GM23248 (cell line): ENCODE data around the gene FTO. TPM values are rescaled to one million over a fixed set of nuclear protein-coding genes. Genes with fewer than 3 reads are reported as not detected.
A peak's percentile ranks its signal among the peaks of the same experiment; 100 is the strongest.

ENCODE experiments used
- DNase-seq: peaks from one replicate; pipeline ENCODE4 v3.0.0-alpha.2; 2015
- H2AFZ ChIP-seq: fragments of 200-600 bp; sonication (generic); 2 replicates; pipeline ENCODE4 v1.6.1; 2016; ENCODE audit warnings: antibody characterized with exemption
- H3F3A ChIP-seq: fragments of 200-600 bp; sonication (generic); 2 replicates; pipeline ENCODE4 v1.6.1; 2016; ENCODE audit warnings: mild to moderate bottlenecking, antibody characterized with exemption, mixed run types; ENCODE audit not compliant: insufficient read depth
- H3K27ac ChIP-seq: fragments of 200-600 bp; sonication (generic); 2 replicates; pipeline ENCODE4 v1.5.1; 2016; ENCODE audit warnings: mild to moderate bottlenecking
- H3K27me3 ChIP-seq: fragments of 200-600 bp; sonication (generic); replicated peaks from 2 replicates; pipeline ENCODE4 v1.6.1; 2016; ENCODE audit warnings: mild to moderate bottlenecking; ENCODE audit not compliant: insufficient read depth
- H3K36me3 ChIP-seq: fragments of 200-600 bp; sonication (generic); 2 replicates; pipeline ENCODE4 v1.6.1; 2016; ENCODE audit warnings: low read depth, mild to moderate bottlenecking
- H3K4me1 ChIP-seq: fragments of 200-600 bp; sonication (generic); 2 replicates; pipeline ENCODE4 v1.6.1; 2016; ENCODE audit warnings: mild to moderate bottlenecking; ENCODE audit not compliant: insufficient read depth
- H3K4me2 ChIP-seq: fragments of 200-600 bp; sonication (generic); one replicate; pipeline ENCODE4 v1.6.1; 2016; ENCODE audit warnings: mild to moderate bottlenecking; ENCODE audit not compliant: unreplicated experiment
- H3K4me3 ChIP-seq: fragments of 200-600 bp; sonication (generic); 2 replicates; pipeline ENCODE4 v1.5.1; 2016; ENCODE audit warnings: mild to moderate bottlenecking
- H3K79me2 ChIP-seq: fragments of 200-600 bp; sonication (generic); 2 replicates; pipeline ENCODE4 v1.6.1; 2016; ENCODE audit warnings: mild to moderate bottlenecking; ENCODE audit not compliant: insufficient read depth
- H3K9ac ChIP-seq: fragments of 200-600 bp; sonication (generic); 2 replicates; pipeline ENCODE4 v1.6.1; 2016; ENCODE audit warnings: mild to moderate bottlenecking
- H3K9me2 ChIP-seq: fragments of 200-600 bp; sonication (generic); 2 replicates; pipeline ENCODE4 v1.6.1; 2016; ENCODE audit warnings: mixed run types, mild to moderate bottlenecking, moderate library complexity; ENCODE audit not compliant: insufficient read depth
- H3K9me3 ChIP-seq: fragments of 200-600 bp; sonication (generic); one replicate; pipeline ENCODE4 v1.6.1; 2017; ENCODE audit warnings: low read depth
- H4K20me1 ChIP-seq: fragments of 200-600 bp; sonication (generic); 2 replicates; pipeline ENCODE4 v1.6.0; 2016; ENCODE audit not compliant: insufficient read depth
- EZH2 ChIP-seq: fragments of 200-600 bp; sonication (generic); IDR thresholded peaks from 2 replicates; pipeline ENCODE4 v1.6.1; 2018; ENCODE audit warnings: antibody characterized with exemption, mild to moderate bottlenecking; ENCODE audit not compliant: insufficient read depth, poor library complexity, severe bottlenecking
- EZH2phosphoT487 ChIP-seq: fragments of 200-600 bp; sonication (generic); IDR thresholded peaks from 2 replicates; pipeline ENCODE4 v1.6.1; 2018; ENCODE audit warnings: antibody characterized with exemption, moderate library complexity, mild to moderate bottlenecking, low read depth; ENCODE audit not compliant: insufficient read depth
- WGBS, 2 experiments: methylation state at CpG; one replicate each; pipeline ENCODE4 v1.1.6; 2015 to 2017; ENCODE audit warnings: low lambda C conversion rate in 2 of 2, low coverage in 1 of 2; ENCODE audit errors: missing lambda C conversion rate in 2 of 2; 5-methylcytosine and 5-hydroxymethylcytosine counted together
- in situ Hi-C: fragments of 300-500 bp; cut with MboI; formaldehyde crosslinking; loops from 2 replicates; pipeline ENCODE4 v1.15.0; 2020
- polyA plus RNA-seq: library from polyadenylated mRNA; unstranded; fragments of >200 nt; fragmentation: Nextera tagmentation; extraction: Ambion mirVana; gene quantifications from 2 replicates; pipeline ENCODE4 v1.2.1, GENCODE V29; 2016
- total RNA-seq: library from RNA; depleted of rRNA; stranded (reverse); fragments of >200 nt; shearing (Covaris generic); gene quantifications from 2 replicates; pipeline ENCODE4 v1.2.3, GENCODE V29; 2014

FTO gene
- total and polyA plus RNA-seq, 2 experiments from 2014 or later, result 85.3 to 99.2 TPM

DNA sequence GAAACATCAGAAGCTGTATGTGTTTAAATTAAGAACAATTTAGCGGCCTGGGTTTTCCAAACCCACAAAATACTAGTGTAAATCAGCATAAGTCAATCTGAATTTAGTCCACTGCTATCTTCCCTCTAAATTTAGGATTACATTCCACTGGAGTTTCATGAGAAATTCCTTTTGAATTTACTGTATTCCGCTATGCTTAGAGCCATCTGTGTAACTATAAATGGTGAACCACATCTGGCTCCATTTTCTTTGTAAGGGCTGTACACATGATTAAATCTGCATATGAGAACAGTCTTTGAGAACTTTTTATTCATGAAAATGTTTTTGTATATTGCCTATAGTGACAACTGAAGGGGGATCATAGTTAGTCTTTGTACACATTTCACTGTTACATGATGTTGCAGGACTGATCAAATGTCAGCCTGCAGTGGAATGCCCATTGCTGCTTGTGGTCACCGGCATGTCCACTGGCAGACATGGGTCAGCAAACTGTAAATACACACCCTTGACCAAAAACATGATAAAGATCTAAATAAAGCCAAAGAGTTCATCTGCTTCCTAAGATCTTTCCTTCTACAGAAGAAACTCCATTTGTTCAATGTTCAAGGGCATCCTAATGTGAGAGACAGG lies 37.1 kb upstream of the FTO start:
- Histone ChIP-seq H3K79me2 (no peaks in the 10 kb centered on the region), H2AFZ (no peak overlapping the region), H3K27ac (peak overlapping the region; percentile 40), H3K4me2 (peak overlapping the region; percentile 83), H3K9ac (no peak overlapping the region), H3F3A (peaks cover 49% of the 10 kb centered on the region), H3K9me2 (no peaks in the 10 kb centered on the region), H3K27me3 (no peaks in the 10 kb centered on the region), H3K4me1 (peaks cover 63% of the 10 kb centered on the region), H3K9me3 (no peaks in the 10 kb centered on the region), H3K4me3 (no peak overlapping the region), H4K20me1 (no peaks in the 10 kb centered on the region), H3K36me3 (no peaks in the 10 kb centered on the region)
- 56 to 68% methylated on average over 3 of the region's 3 CpGs for WGBS, 2 experiments
- in situ Hi-C loops, result loop anchor here (10.0 kb wide), 1 partner anchor 1268 kb away; the partner anchor contains the start of gene IRX5
- no peak for DNase-seq
- TF ChIP-seq EZH2phosphoT487, result no peak
- TF ChIP-seq EZH2, result no peak

DNA sequence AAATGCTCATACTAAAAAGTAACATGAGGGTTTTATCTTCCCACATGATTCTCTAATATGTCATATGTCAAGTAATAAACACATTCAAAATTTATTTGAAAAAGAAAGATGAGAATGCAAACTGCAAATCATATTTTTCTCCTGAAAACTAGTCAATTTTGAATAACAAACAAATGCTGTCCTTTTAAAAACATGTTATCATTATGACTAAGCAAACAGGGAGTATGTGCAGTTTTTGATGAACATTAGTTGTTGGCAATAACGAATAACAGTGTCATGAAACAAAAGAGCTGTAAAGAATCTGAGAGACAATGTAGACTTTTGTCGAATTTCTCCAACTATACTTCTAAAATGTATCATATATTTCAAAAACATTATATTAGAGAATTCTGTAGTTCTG lies 35.1 kb upstream of the FTO start:
- 27 to 28% methylated on average over 2 of the region's 2 CpGs for WGBS, 2 experiments

DNA sequence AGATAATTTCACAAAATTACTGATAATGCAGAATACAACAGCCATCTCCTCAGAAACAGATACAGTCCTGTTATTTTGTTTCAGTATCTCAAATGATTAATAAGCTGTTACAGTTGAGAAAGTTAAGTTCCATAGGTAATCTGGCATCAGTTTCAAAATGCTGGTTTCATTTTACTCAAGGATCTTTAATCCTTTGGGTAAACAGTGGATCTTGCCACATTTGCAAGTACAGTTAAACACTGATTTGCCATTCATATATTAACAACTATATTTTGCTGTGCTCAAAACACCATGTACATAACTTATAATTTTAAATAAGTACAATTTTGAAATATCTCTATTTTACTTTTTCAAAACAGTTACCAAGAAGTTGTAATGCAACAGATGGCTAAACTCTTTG lies 31.5 kb upstream of the FTO start:
- no peaks in the 10 kb centered on the region for H3K27me3 ChIP-seq
- H3K9me3 ChIP-seq, result no peaks in the 10 kb centered on the region
- H4K20me1 ChIP-seq, result no peaks in the 10 kb centered on the region
- H3K79me2 ChIP-seq, result 0 out of 2 replicates have a peak, but pooled peaks cover 6% of the 10 kb centered on the region
- no peak for DNase-seq
- H3K4me2 ChIP-seq, result peak overlapping the region; percentile 60
- peaks cover 23% of the 10 kb centered on the region for H3K4me1 ChIP-seq
- no peak for TF ChIP-seq EZH2phosphoT487
- TF ChIP-seq EZH2, result no peak
- H3K4me3 ChIP-seq, result peak overlapping the region; percentile 41
- H3K9ac ChIP-seq, result peak overlapping the region; percentile 33
- H3K36me3 ChIP-seq, result no peaks in the 10 kb centered on the region
- no peaks in the 10 kb centered on the region for H3K9me2 ChIP-seq
- peak overlapping the region; percentile 49; the same call in 1 of the 2 replicates for H2AFZ ChIP-seq
- in situ Hi-C loops, result no loop called here
- H3F3A ChIP-seq, result peaks cover under 1% of the 10 kb centered on the region; the same call in 1 of the 2 replicates
- no peak overlapping the region for H3K27ac ChIP-seq

More for the DNA sequence above, 35.1 kb upstream of the FTO start:
- Histone ChIP-seq H3K4me1 (peaks cover 52% of the 10 kb centered on the region), H3K36me3 (no peaks in the 10 kb centered on the region), H3K9ac (no peak overlapping the region), H2AFZ (no peak overlapping the region), H4K20me1 (no peaks in the 10 kb centered on the region), H3K4me2 (no peak overlapping the region), H3K4me3 (no peak overlapping the region), H3F3A (peaks cover 32% of the 10 kb centered on the region), H3K9me2 (no peaks in the 10 kb centered on the region), H3K27me3 (no peaks in the 10 kb centered on the region), H3K9me3 (no peaks in the 10 kb centered on the region), H3K79me2 (no peaks in the 10 kb centered on the region), H3K27ac (no peak overlapping the region)
- in situ Hi-C loops, result loop anchor here (10.0 kb wide), 1 partner anchor 1266 kb away; the partner anchor contains the start of gene IRX5
- peak; percentile 40 for DNase-seq
- no peak for TF ChIP-seq EZH2
- TF ChIP-seq EZH2phosphoT487, result no peak

DNA sequence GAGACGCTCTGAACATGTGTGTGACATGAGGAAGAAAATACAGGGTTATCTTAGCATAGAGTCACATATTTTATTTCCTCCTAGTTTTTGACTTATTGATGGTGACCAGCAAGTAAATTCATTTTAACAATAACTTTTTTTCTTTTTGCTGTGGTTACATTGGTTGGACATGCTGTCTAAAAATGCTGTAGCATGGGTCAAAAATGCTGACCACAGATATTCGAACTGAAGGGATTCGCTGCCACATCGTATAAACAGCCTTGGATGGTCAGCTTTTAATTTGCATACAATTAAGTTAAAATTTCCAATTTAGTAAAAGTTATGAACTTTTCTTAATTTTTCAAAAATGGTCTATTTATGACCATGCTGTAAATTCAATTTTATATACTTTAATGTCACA lies 30.8 kb upstream of the FTO start:
- no peaks in the 10 kb centered on the region for H4K20me1 ChIP-seq
- in situ Hi-C loops, result no loop called here
- H3F3A ChIP-seq, result no peaks in the 10 kb centered on the region
- 0 out of 2 replicates have a peak, but pooled peaks cover 7% of the 10 kb centered on the region for H3K79me2 ChIP-seq
- DNase-seq, result no peak
- no peak overlapping the region for H3K4me2 ChIP-seq
- no peaks in the 10 kb centered on the region for H3K9me2 ChIP-seq
- no peak for TF ChIP-seq EZH2
- no peak for TF ChIP-seq EZH2phosphoT487
- H2AFZ ChIP-seq, result no peak overlapping the region
- H3K4me1 ChIP-seq, result peaks cover 24% of the 10 kb centered on the region
- H3K9me3 ChIP-seq, result no peaks in the 10 kb centered on the region
- WGBS, 2 experiments, result 84 to 85% methylated on average over 4 of the region's 4 CpGs
- no peaks in the 10 kb centered on the region for H3K36me3 ChIP-seq
- no peak overlapping the region for H3K27ac ChIP-seq
- H3K9ac ChIP-seq, result no peak overlapping the region
- no peak overlapping the region for H3K4me3 ChIP-seq
- no peaks in the 10 kb centered on the region for H3K27me3 ChIP-seq
